Measurements from ENCODE around the gene NOX5. TPM values are rescaled to one million over a fixed set of nuclear protein-coding genes. Genes with fewer than 3 reads are reported as not detected.

Gene NOX5
- total RNA-seq, 1 donor from 2014 or later: not detected

GRCh38 chr15:69086427-69087204 lies 72.1 kb downstream of the NOX5 start:
- intact Hi-C loops (cut with micrococcal nuclease): no loop called here
- Histone ChIP-seq H3K9me3 (replicated peaks) (no peaks in the 10 kb centered on the region), H3K36me3 (no peaks in the 10 kb centered on the region), H3K27ac (replicated peaks) (no peak overlapping the region), H3K27me3 (ENCODE audit: low read depth) (peaks cover 17% of the 10 kb centered on the region), H3K4me3 (no peak overlapping the region), H3K4me1 (peaks cover 42% of the 10 kb centered on the region)
- TF ChIP-seq CTCF (IDR thresholded peaks at IDR 0.05; ENCODE audit: borderline replicate concordance): no peak
- no peak for DNase-seq

- Histone ChIP-seq H3K36me3 (no peaks in the 10 kb centered on the region), H3K4me3 (no peak overlapping the region), H3K27me3 (ENCODE audit: low read depth) (peaks cover 17% of the 10 kb centered on the region), H3K4me1 (peaks cover 33% of the 10 kb centered on the region), H3K9me3 (replicated peaks) (no peaks in the 10 kb centered on the region), H3K27ac (replicated peaks) (no peak overlapping the region)
- intact Hi-C loops (cut with micrococcal nuclease): no loop called here
- no peak for DNase-seq
- TF ChIP-seq CTCF (IDR thresholded peaks at IDR 0.05; ENCODE audit: borderline replicate concordance): no peak
Measured at GRCh38 chr15:69087366-69087976, 73.0 kb downstream of the NOX5 start.

- no peak for DNase-seq
- no peak overlapping the region for H3K4me3 ChIP-seq
- TF ChIP-seq CTCF (IDR thresholded peaks at IDR 0.05; ENCODE audit: borderline replicate concordance): no peak
- H3K9me3 ChIP-seq (replicated peaks): no peaks in the 10 kb centered on the region
- no peaks in the 10 kb centered on the region for H3K36me3 ChIP-seq
- peaks cover 17% of the 10 kb centered on the region for H3K27me3 ChIP-seq (ENCODE audit: low read depth)
- intact Hi-C loops (cut with micrococcal nuclease): no loop called here
- no peak overlapping the region for H3K27ac ChIP-seq (replicated peaks)
- H3K4me1 ChIP-seq: peaks cover 27% of the 10 kb centered on the region
Measured at GRCh38 chr15:69088300-69088965, 73.9 kb downstream of the NOX5 start.

- intact Hi-C loops (cut with micrococcal nuclease): no loop called here
- Histone ChIP-seq H3K4me3 (no peak overlapping the region), H3K9me3 (replicated peaks) (no peaks in the 10 kb centered on the region), H3K27me3 (ENCODE audit: low read depth) (peaks cover 17% of the 10 kb centered on the region), H3K36me3 (no peaks in the 10 kb centered on the region), H3K27ac (replicated peaks) (no peak overlapping the region), H3K4me1 (peaks cover 19% of the 10 kb centered on the region)
- DNase-seq: no peak
- TF ChIP-seq CTCF (IDR thresholded peaks at IDR 0.05; ENCODE audit: borderline replicate concordance): no peak
Measured at GRCh38 chr15:69089258-69089657, 74.8 kb downstream of the NOX5 start.

GRCh38 chr15:69090197-69090948 lies 75.9 kb downstream of the NOX5 start:
- TF ChIP-seq CTCF (IDR thresholded peaks at IDR 0.05; ENCODE audit: borderline replicate concordance): no peak
- DNase-seq: no peak
- intact Hi-C loops (cut with micrococcal nuclease): no loop called here
- Histone ChIP-seq H3K4me1 (peaks cover 20% of the 10 kb centered on the region), H3K36me3 (no peaks in the 10 kb centered on the region), H3K27ac (replicated peaks) (no peak overlapping the region), H3K9me3 (replicated peaks) (no peaks in the 10 kb centered on the region), H3K27me3 (ENCODE audit: low read depth) (peaks cover 17% of the 10 kb centered on the region), H3K4me3 (no peak overlapping the region)

All from left ventricle myocardium inferior (tissue), 1 donor.